ENCODE data around the gene HP1BP3. TPM values are rescaled to one million over a fixed set of nuclear protein-coding genes. Genes with fewer than 3 reads are reported as not detected.

The HP1BP3 gene
- total RNA-seq, 4 donors from 2014 or later: 221 to 322 (median 237) TPM

DNA sequence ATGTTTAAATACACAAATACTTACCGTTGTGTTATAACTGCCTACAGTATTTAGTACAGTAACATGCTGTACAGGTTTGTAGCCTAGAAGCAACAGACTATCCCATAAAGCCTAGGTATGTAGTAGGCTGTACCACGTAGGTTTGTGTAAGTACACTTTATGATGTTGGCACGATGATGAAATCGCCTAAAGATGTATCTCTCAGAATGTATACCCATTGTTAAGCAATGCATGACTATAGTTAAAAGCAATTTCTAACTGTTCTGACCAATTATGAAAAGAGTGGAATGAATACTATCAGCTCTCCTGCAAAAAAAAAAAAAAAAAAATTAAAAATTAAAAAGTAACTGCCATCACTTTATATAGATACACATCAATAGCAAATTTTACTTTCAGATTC lies 11.4 kb downstream of the HP1BP3 start:
- H3K36me3 ChIP-seq: peaks cover 5 to 71% of the 10 kb centered on the region in 2 donors
- peaks cover 0 to 39% (median 1%) of the 10 kb centered on the region in 3 donors for H3K4me1 ChIP-seq
- no peak overlapping the region for H3K4me3 ChIP-seq

DNA sequence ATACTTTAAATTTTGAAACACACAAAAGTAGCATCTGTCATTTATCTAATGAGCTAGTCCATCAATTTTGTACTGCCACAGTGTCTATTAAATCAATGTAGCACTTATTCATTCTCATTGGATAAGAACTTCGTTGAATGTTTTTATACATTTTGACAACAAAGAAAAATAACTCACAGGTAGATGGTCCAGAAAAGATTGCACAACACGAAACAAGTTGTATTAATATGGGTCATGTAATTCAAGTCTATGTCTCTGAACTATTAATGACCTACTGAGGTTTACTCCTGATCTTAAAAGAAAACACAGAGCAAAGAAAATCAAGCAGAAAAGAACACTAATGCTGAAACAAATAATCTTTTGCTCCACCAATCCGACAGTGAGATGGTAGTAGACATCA lies 15.3 kb downstream of the HP1BP3 start:
- no peaks in the 10 kb centered on the region for H3K9me3 ChIP-seq
- no peak overlapping the region for H3K4me3 ChIP-seq
- H3K4me1 ChIP-seq: peaks cover 0 to 20% (median 0%) of the 10 kb centered on the region in 3 donors
- no peaks in the 10 kb centered on the region for H3K27me3 ChIP-seq
- 76 to 83% methylated on average over 3 of the region's 3 CpGs for WGBS, 2 donors (ENCODE audit: low coverage in 1 of 2)
- ATAC-seq: no peak
- TF ChIP-seq EP300 (IDR thresholded peaks at IDR 0.05) (no peak), POLR2A (IDR thresholded peaks at IDR 0.05) (no peak), POLR2AphosphoS5 (IDR thresholded peaks at IDR 0.05) (no peak)
- TF ChIP-seq, protein P1, sequence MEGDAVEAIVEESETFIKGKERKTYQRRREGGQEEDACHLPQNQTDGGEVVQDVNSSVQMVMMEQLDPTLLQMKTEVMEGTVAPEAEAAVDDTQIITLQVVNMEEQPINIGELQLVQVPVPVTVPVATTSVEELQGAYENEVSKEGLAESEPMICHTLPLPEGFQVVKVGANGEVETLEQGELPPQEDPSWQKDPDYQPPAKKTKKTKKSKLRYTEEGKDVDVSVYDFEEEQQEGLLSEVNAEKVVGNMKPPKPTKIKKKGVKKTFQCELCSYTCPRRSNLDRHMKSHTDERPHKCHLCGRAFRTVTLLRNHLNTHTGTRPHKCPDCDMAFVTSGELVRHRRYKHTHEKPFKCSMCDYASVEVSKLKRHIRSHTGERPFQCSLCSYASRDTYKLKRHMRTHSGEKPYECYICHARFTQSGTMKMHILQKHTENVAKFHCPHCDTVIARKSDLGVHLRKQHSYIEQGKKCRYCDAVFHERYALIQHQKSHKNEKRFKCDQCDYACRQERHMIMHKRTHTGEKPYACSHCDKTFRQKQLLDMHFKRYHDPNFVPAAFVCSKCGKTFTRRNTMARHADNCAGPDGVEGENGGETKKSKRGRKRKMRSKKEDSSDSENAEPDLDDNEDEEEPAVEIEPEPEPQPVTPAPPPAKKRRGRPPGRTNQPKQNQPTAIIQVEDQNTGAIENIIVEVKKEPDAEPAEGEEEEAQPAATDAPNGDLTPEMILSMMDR (IDR thresholded peaks at IDR 0.05): no peak
- H3K36me3 ChIP-seq: peaks cover 5 to 97% of the 10 kb centered on the region in 2 donors
- no peak overlapping the region for H3K27ac ChIP-seq

More for the DNA sequence above, 11.4 kb downstream of the HP1BP3 start:
- no peak for ATAC-seq
- H3K27ac ChIP-seq: no peak overlapping the region
- WGBS, 2 donors (ENCODE audit: low coverage in 1 of 2): 77 to 87% methylated on average over 4 of the region's 4 CpGs
- no peaks in the 10 kb centered on the region for H3K27me3 ChIP-seq
- no peaks in the 10 kb centered on the region for H3K9me3 ChIP-seq
- TF ChIP-seq POLR2A (IDR thresholded peaks at IDR 0.05) (no peak), POLR2AphosphoS5 (IDR thresholded peaks at IDR 0.05) (no peak), EP300 (IDR thresholded peaks at IDR 0.05) (no peak)
- TF ChIP-seq, protein P1 (IDR thresholded peaks at IDR 0.05): no peak

DNA sequence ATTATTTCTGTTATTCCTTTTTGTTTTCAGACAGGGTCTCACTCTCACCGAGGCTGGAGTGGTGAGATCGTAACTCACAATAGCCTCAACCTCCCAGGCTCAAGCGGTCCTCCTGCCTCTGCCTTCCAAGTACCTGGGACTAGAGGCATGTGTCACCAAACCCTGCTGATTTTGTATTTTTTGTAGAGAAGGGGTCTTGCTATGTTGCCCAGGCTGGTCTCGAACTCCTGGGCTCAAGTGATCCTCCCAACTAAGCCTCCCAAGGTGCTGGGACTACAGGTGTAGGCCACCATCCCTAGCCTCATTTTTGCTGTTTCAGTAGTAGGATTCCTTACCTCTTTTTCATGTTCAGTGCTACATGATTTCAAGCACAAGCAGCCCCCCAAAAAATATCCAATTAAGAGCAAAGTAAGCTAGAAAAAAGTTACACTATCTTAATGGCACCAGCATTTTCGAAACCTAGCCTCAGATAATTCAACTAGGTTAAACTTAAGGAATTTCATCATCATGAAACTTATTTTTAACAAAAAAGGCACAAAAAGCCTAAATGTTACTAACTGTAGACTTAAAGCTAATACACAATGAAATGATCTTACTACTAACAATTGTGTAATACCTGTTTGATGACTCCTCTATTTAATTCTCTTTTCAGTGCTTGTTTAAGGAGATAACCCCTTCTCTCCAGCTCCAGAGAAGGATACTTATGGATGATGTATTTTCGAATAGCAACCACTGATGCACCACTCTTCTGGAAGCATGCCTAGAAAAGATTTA lies 16.6 kb downstream of the HP1BP3 start:
- Histone ChIP-seq H3K27ac (no peak overlapping the region), H3K4me1 (peaks cover 0 to 14% (median 0%) of the 10 kb centered on the region in 3 donors), H3K27me3 (no peaks in the 10 kb centered on the region), H3K36me3 (peaks cover 5 to 100% of the 10 kb centered on the region in 2 donors), H3K4me3 (no peak overlapping the region), H3K9me3 (no peaks in the 10 kb centered on the region)
- ATAC-seq: no peak
- no peak for TF ChIP-seq POLR2A (IDR thresholded peaks at IDR 0.05)
- 88 to 96% methylated on average over 3 to 6 of the region's 6 CpGs for WGBS, 2 donors (ENCODE audit: low coverage in 1 of 2)

DNA sequence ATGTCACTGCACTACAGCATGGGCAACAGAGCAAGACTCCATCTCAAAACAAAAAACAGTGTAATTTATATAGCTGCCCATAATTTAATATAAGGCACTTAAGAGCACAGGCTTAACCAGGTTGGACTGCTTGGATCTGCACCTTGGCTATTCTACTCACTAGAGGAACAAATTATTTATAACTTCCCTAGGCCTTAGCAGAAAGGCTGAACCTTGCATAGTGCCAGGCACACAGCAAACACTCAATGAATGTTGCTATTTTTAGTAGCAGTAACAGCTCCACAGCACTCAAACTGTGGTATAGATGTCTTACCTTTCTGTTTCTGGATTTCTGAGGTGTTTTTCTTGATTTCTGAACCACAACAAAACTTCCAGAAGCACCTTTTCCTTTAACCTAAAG lies 19.8 kb downstream of the HP1BP3 start:
- no peaks in the 10 kb centered on the region for H3K27me3 ChIP-seq
- no peak for ATAC-seq
- H3K9me3 ChIP-seq: no peaks in the 10 kb centered on the region
- H3K36me3 ChIP-seq: peaks cover 9 to 100% of the 10 kb centered on the region in 2 donors
- no peak for TF ChIP-seq POLR2AphosphoS5 (IDR thresholded peaks at IDR 0.05)
- no peak for TF ChIP-seq EP300 (IDR thresholded peaks at IDR 0.05)
- no peak for TF ChIP-seq POLR2A (IDR thresholded peaks at IDR 0.05)
- TF ChIP-seq, protein P1 (IDR thresholded peaks at IDR 0.05): no peak
- peaks cover 0 to 14% (median 0%) of the 10 kb centered on the region in 3 donors for H3K4me1 ChIP-seq
- H3K4me3 ChIP-seq: no peak overlapping the region
- peak overlapping the region in 1 of 4 donors; percentile 12 for H3K27ac ChIP-seq

- Histone ChIP-seq H3K27me3 (no peaks in the 10 kb centered on the region), H3K36me3 (peaks cover 9 to 100% of the 10 kb centered on the region in 2 donors), H3K4me1 (peaks cover 0 to 14% (median 0%) of the 10 kb centered on the region in 3 donors), H3K4me3 (no peak overlapping the region), H3K27ac (no peak overlapping the region), H3K9me3 (no peaks in the 10 kb centered on the region)
- 79 to 87% methylated on average over 3 of the region's 3 CpGs for WGBS, 2 donors (ENCODE audit: low coverage in 1 of 2)
- TF ChIP-seq POLR2A (IDR thresholded peaks at IDR 0.05) (no peak), EP300 (IDR thresholded peaks at IDR 0.05) (no peak), POLR2AphosphoS5 (IDR thresholded peaks at IDR 0.05) (no peak)
- TF ChIP-seq, protein P1 (IDR thresholded peaks at IDR 0.05): no peak
- no peak for ATAC-seq
These were observed 23.7 kb downstream of the HP1BP3 start for GRCh38 chr1:20763417-20763816.

Measured in gastroesophageal sphincter (tissue), 4 donors.